Lower lobe of right lung (tissue), 2 donors: ENCODE measurements around the gene ZNF587. TPM values are rescaled to one million over a fixed set of nuclear protein-coding genes. Genes with fewer than 3 reads are reported as not detected.
A peak's percentile ranks its signal among the peaks of the same experiment; 100 is the strongest.
"Not testable (repeated sequence)": the region's sequence is repeated elsewhere in the genome, so short reads cannot be mapped to it uniquely, and the experiment has no call there.

ENCODE experiments used
- ATAC-seq, 2 donors: fragments of 200-7000 bp; cut with Tn5 transposase; one replicate each; pipeline ENCODE4 v1.9.1; 2020 to 2022; ENCODE audit warnings: mild to moderate bottlenecking in 2 of 2, moderate library complexity in 2 of 2
- DNase-seq: peaks from one replicate; pipeline ENCODE4 v3.0.0-alpha.2; 2020
- H3K27ac ChIP-seq: fragments of 200-600 bp; one replicate; pipeline ENCODE4 v1.8.0; 2022
- H3K27me3 ChIP-seq: fragments of 200-600 bp; one replicate; pipeline ENCODE4 v1.8.0; 2022; ENCODE audit warnings: low read depth
- H3K36me3 ChIP-seq: fragments of 200-600 bp; one replicate; pipeline ENCODE4 v1.8.0; 2022; ENCODE audit warnings: mild to moderate bottlenecking
- H3K4me1 ChIP-seq: fragments of 200-600 bp; one replicate; pipeline ENCODE4 v1.8.0; 2022
- H3K4me3 ChIP-seq: fragments of 200-600 bp; one replicate; pipeline ENCODE4 v1.8.0; 2022; ENCODE audit warnings: mild to moderate bottlenecking
- H3K9me3 ChIP-seq: fragments of 200-600 bp; one replicate; pipeline ENCODE4 v1.8.0; 2022
- intact Hi-C: fragments of 100-400 bp; cut with DNase I; formaldehyde crosslinking; loops from one replicate; pipeline ENCODE4 v1.11.0; 2022
- total RNA-seq: library from RNA; stranded (reverse); fragmentation: NEBNext Ultra II Directional; extraction: Animal tissue kit (Norgen Biotek cat#: 25700); gene quantifications from one replicate; pipeline ENCODE4 v1.2.1, GENCODE V29; 2021
- TF ChIP-seq, protein P1 (sequence below): fragments of 200-600 bp; IDR thresholded peaks from one replicate; pipeline ENCODE4 v1.8.0; 2022; ENCODE audit warnings: antibody characterized with exemption, mild to moderate bottlenecking
- donor health status: DM: no; HTN: yes; CAD: no; lungs with severe emphysema.

The ZNF587 gene
- total RNA-seq, 1 donor from 2014 or later, result 25.6 TPM

DNA sequence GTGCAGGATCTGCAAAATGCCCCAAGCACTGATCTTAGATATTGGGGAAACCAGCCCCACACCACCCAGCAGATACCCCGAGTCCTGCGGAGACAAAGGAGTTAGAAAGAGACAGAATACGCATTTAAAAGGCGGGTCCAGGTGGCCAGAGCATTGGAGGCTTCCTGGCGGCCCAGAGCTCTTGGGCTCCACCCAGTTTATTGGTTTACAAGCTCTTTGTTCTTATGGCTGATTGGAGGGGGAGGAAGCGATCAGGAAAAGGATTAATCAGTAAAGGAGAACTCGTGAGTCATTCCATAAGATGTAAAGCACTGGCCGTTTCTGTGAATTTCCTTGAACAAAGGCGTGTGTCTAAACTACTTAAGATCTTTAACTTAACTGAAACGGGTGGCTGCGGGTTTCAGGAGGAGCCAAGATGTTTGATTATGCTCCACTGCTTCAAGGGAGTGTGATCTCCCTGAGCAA, 926 bp downstream of the ZNF587 start:
- TF ChIP-seq, protein P1, sequence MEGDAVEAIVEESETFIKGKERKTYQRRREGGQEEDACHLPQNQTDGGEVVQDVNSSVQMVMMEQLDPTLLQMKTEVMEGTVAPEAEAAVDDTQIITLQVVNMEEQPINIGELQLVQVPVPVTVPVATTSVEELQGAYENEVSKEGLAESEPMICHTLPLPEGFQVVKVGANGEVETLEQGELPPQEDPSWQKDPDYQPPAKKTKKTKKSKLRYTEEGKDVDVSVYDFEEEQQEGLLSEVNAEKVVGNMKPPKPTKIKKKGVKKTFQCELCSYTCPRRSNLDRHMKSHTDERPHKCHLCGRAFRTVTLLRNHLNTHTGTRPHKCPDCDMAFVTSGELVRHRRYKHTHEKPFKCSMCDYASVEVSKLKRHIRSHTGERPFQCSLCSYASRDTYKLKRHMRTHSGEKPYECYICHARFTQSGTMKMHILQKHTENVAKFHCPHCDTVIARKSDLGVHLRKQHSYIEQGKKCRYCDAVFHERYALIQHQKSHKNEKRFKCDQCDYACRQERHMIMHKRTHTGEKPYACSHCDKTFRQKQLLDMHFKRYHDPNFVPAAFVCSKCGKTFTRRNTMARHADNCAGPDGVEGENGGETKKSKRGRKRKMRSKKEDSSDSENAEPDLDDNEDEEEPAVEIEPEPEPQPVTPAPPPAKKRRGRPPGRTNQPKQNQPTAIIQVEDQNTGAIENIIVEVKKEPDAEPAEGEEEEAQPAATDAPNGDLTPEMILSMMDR, result no peak
- H3K9me3 ChIP-seq, result peaks cover 11% of the 10 kb centered on the region
- H3K4me3 ChIP-seq, result peak overlapping the region; percentile 79
- no peak for ATAC-seq
- intact Hi-C loops, result no loop called here
- no peak overlapping the region for H3K27ac ChIP-seq
- H3K27me3 ChIP-seq, result no peaks in the 10 kb centered on the region
- DNase-seq, result no peak
- H3K36me3 ChIP-seq, result peaks cover 7% of the 10 kb centered on the region
- H3K4me1 ChIP-seq, result peaks cover 9% of the 10 kb centered on the region

DNA sequence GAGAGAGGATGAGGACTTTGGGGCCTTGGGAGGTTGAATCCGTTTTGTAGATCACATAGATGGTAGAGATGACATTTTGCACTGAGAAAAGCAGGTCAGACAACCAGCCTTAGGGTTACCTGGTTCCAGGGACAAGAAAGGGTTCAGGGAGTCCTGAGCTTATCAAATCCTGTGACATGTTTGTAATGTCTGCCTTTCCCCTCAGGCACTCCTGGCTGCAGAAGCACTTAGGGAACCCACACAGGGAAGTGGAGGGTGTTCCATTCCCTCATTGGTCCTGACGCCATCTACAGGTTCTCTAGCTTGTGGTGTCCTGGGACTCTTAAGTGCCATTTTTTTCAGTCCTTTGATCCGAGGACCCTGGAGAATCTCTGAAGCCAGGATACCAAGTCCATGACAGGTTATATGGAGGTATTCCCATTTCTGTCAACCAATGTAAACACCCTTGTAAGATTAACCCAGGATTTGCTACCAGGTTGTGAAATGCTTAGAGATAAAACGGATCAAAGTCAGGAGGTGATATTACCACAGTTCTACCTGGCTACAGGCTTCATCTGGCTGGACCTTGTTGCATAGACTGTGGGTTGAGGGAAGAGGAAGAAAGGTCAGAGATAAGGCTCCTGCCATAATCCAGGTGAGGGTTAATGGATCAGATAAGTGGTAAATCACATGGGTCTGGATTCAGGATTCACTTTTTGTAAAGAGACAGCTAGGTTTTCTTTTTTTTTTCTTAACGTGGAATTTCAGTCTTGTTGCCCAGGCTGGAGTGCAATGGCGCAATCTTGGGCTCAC, 2.3 kb downstream of the ZNF587 start:
- H3K4me3 ChIP-seq, H3K4me1 ChIP-seq, ATAC-seq, DNase-seq, H3K27me3 ChIP-seq, intact Hi-C loops, H3K27ac ChIP-seq: not testable (repeated sequence)
- Histone ChIP-seq H3K9me3 (peaks cover 10% of the 10 kb centered on the region), H3K36me3 (peaks cover 13% of the 10 kb centered on the region)

DNA sequence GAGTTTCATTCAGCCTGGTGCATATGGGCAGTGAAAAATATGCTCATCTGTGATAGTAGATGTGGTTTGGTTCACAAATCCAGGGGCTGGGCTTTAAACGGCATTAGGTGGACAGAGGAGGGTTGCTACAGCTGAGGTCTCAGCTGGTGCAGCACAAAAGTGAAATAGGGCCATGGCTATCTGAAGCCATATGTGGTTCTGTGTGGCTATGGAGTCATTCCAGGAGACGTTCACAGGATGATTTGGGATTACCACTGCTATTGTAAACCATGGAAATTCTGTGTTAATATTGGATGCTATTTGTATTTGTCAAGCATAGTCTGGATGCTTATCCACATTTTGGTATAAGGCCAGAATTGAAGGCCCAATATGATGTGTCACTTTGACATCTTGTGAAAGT, 4.5 kb downstream of the ZNF587 start:
- H3K27me3 ChIP-seq, DNase-seq, intact Hi-C loops, ATAC-seq, H3K27ac ChIP-seq, H3K4me1 ChIP-seq, H3K4me3 ChIP-seq: not testable (repeated sequence)
- Histone ChIP-seq H3K9me3 (peaks cover 18% of the 10 kb centered on the region), H3K36me3 (peaks cover 28% of the 10 kb centered on the region)

DNA sequence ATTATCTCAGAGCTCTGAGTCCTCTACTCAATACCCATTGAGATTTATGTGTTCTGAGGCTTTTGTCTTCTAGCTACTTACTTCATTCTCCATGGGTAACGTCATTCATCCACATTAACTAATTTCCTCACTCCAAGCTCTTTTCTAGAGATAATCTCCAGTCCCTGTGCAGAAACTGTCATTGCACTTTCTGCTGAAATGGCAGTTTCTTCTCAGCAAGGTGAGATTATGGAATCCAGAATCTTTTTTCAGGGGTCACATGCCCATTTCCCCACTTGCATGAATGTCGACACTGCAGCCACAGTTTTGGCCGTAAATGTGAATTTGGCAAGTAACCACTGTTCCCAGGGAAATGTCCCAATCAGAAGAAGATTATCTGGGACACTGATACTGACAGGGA, 12.7 kb downstream of the ZNF587 start:
- H3K4me1 ChIP-seq, ATAC-seq, DNase-seq, H3K4me3 ChIP-seq, H3K27ac ChIP-seq, intact Hi-C loops, H3K27me3 ChIP-seq: not testable (repeated sequence)
- H3K36me3 ChIP-seq, result peaks cover 84% of the 10 kb centered on the region
- peaks cover 62% of the 10 kb centered on the region for H3K9me3 ChIP-seq

DNA sequence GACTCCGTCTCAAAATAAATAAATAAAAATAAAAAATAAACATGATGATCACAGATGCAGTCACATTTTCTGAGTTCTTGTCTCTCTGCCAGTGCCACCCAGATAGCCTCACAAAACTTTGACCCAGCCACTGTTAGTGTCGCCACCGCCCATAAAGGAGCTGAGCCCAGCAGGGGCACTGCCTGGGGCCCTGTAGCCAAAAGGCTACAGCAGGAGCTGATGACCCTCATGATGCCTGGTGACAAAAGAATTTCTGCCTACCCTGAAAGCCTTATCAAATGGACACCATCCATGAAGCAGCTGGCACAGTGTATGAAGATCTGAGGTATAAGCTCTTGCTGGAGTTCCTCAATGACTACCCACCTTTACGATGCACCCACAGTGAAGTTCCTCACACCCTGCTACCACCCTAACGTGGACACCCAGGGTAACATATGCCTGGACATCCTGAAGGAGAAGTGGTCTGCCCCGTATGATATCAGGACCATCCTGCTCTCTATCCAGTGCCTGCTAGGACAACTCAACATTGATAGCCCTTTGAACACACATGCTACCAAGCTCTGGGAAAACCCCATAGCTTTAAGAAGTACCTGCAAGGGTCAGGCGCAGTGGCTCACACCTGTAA, 18.3 kb downstream of the ZNF587 start:
- Histone ChIP-seq H3K36me3 (peaks cover 49% of the 10 kb centered on the region), H3K9me3 (peaks cover 82% of the 10 kb centered on the region), H3K4me3 (no peak overlapping the region), H3K27me3 (no peaks in the 10 kb centered on the region), H3K27ac (no peak overlapping the region), H3K4me1 (no peaks in the 10 kb centered on the region)
- no peak for ATAC-seq
- DNase-seq, result no peak
- intact Hi-C loops, result no loop called here
- TF ChIP-seq, protein P1, result no peak

DNA sequence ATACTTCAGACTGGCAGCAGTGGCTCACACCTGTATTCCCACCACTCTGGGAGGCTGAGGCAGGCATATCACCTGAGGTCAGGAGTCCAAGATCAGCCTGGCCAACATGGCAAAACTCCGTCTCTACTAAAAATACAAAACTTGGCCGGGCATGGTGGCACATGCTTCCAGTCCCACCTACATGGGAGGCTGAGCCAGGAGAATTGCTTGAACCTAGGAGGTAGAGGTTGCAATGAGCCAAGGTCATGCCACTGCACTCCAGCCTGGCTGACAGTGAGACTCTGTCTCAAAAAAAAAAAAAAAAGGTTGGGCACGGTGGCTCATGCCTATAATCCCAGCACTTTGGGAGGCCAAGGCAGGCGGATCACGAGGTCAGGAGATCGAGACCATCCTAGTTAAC, 20.0 kb downstream of the ZNF587 start:
- H3K27me3 ChIP-seq, H3K4me3 ChIP-seq, DNase-seq, ATAC-seq, H3K4me1 ChIP-seq, intact Hi-C loops, H3K27ac ChIP-seq: not testable (repeated sequence)
- H3K36me3 ChIP-seq, result peaks cover 33% of the 10 kb centered on the region
- H3K9me3 ChIP-seq, result peaks cover 94% of the 10 kb centered on the region

DNA sequence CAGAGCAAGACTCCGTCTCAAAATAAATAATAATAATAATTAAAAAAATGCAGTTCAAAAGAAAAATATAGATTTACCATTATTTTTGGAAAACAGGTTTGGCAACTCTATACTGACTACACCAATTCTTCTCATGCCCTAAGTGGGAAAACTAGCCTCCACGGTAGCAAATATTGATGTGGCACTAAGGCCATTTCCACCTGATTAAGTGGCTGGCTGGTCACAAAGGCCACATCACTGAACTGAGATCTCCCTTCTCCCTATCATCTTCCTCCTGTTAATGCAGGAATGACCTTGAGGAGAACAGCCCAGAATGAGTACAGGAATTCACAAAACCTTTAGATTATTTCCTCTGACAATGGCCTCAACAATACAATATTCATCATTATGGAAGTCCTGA, 20.6 kb downstream of the ZNF587 start:
- Histone ChIP-seq H3K27ac (no peak overlapping the region), H3K4me1 (no peaks in the 10 kb centered on the region), H3K36me3 (peaks cover 27% of the 10 kb centered on the region), H3K9me3 (peaks cover 94% of the 10 kb centered on the region), H3K27me3 (no peaks in the 10 kb centered on the region), H3K4me3 (no peak overlapping the region)
- no peak for ATAC-seq
- DNase-seq, result no peak
- TF ChIP-seq, protein P1, result no peak
- intact Hi-C loops, result no loop called here
